ENCODE results near the gene ADAP1. TPM values are rescaled to one million over a fixed set of nuclear protein-coding genes. Genes with fewer than 3 reads are reported as not detected.

ADAP1 gene
- total RNA-seq, 1 experiment from 2014 or later, result 34.0 TPM

GRCh38 chr7:988426-988911 is 34.0 kb upstream of the ADAP1 start:
- H3K79me2 ChIP-seq (ENCODE audit: insufficient read depth, low read length), result no peaks in the 10 kb centered on the region

DNA sequence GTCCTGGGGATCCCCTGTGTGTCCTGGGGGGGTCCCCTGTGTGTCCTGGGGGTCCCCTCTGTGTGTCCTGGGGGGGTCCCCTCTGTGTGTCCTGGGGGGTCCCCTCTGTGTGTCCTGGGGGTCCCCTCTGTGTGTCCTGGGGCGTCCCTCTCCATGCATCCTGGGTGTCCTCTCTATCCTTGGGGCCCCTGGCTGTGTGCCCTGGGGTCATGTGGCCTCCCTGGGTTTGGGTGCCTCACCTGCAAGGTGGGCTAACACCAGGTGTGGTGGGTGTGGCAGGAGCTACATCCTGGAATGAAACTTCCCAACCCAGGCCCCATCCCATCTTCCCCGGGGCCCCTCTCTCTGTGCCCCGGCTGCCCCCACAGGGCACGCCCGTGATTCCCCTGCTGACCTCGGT is 33.4 kb upstream of the ADAP1 start:
- ATAC-seq (no peak), DNase-seq (ENCODE audit: low read depth, low spot score) (no peak)
- Histone ChIP-seq H3K36me3 (ENCODE audit: control insufficient read depth in 1 of 2, insufficient read depth in 2 of 2, low read length in 2 of 2) (no peaks in the 10 kb centered on the region), H3K9me3 (ENCODE audit: control insufficient read depth in 1 of 2, insufficient read depth in 1 of 2, low read depth in 1 of 2, low read length in 2 of 2) (no peaks in the 10 kb centered on the region), H3K4me2 (ENCODE audit: low read length) (peak overlapping the region; percentile 59), H3K27me3 (ENCODE audit: insufficient read depth, low read length) (no peaks in the 10 kb centered on the region), H3K4me1 (ENCODE audit: control insufficient read depth in 1 of 2, insufficient read depth in 2 of 2, low read length in 2 of 2) (peaks cover 2 to 19% of the 10 kb centered on the region in 2 experiments; a peak in 2 of 4 replicates), H3K27ac (ENCODE audit: low read depth, low read length) (no peak overlapping the region; the same call in 1 of the 2 replicates), H3K9ac (ENCODE audit: low read length) (peak overlapping the region; percentile 30; the same call in 1 of the 2 replicates), H4K20me1 (ENCODE audit: insufficient read depth) (no peaks in the 10 kb centered on the region), H3K9me2 (ENCODE audit: insufficient read depth) (no peaks in the 10 kb centered on the region), H3K4me3 (replicated peaks in 1 of 2; ENCODE audit: low read depth in 1 of 2, low read length in 2 of 2) (no peak overlapping the region), H3K79me2 (ENCODE audit: insufficient read depth, low read length) (no peaks in the 10 kb centered on the region), H2AFZ (ENCODE audit: low read depth, low read length, poor library complexity, severe bottlenecking) (no peak overlapping the region)
- RAD21 ChIA-PET (ENCODE audit: low non-redundant PET in 1 of 2, low total read pairs in 2 of 2, uncharacterized antibody in 2 of 2, unreplicated experiment in 2 of 2), result no interaction called here
- CTCF ChIA-PET, result interaction anchor here (1.0 kb wide), 1 partner anchor 78 kb away, joined by 4 read pairs; no protein-coding TSS in a partner anchor
- intact Hi-C loops (cut with micrococcal nuclease), result no loop called here
- no TSS peak for BruUV-seq (replicated peaks)
- POLR2A ChIA-PET, result no interaction called here
- TF ChIP-seq FOSL1 (IDR thresholded peaks at IDR 0.05; ENCODE audit: low read depth) (no peak), ATF3 (IDR thresholded peaks at IDR 0.05) (no peak), SP1 (IDR thresholded peaks at IDR 0.05; ENCODE audit: low read depth) (no peak), ZNF274 (IDR thresholded peaks at IDR 0.05; ENCODE audit: low read depth, low read length) (no peak), EZH2phosphoT487 (IDR thresholded peaks at IDR 0.05; ENCODE audit: borderline replicate concordance) (no peak), EZH2 (IDR thresholded peaks at IDR 0.05) (no peak), CBX3 (IDR thresholded peaks at IDR 0.05; ENCODE audit: low read depth) (no peak), RAD21 (IDR thresholded peaks at IDR 0.05; ENCODE audit: low read depth) (no peak)
- TF ChIP-seq, protein P1, sequence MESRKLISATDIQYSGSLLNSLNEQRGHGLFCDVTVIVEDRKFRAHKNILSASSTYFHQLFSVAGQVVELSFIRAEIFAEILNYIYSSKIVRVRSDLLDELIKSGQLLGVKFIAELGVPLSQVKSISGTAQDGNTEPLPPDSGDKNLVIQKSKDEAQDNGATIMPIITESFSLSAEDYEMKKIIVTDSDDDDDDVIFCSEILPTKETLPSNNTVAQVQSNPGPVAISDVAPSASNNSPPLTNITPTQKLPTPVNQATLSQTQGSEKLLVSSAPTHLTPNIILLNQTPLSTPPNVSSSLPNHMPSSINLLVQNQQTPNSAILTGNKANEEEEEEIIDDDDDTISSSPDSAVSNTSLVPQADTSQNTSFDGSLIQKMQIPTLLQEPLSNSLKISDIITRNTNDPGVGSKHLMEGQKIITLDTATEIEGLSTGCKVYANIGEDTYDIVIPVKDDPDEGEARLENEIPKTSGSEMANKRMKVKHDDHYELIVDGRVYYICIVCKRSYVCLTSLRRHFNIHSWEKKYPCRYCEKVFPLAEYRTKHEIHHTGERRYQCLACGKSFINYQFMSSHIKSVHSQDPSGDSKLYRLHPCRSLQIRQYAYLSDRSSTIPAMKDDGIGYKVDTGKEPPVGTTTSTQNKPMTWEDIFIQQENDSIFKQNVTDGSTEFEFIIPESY (IDR thresholded peaks at IDR 0.05; ENCODE audit: extremely low read depth, insufficient replicate concordance, low read length), result no peak
- TF ChIP-seq, protein P2, sequence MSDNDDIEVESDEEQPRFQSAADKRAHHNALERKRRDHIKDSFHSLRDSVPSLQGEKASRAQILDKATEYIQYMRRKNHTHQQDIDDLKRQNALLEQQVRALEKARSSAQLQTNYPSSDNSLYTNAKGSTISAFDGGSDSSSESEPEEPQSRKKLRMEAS (IDR thresholded peaks at IDR 0.05), result no peak

More at GRCh38 chr7:988426-988911, 34.0 kb upstream of the ADAP1 start:
- RAD21 ChIA-PET (ENCODE audit: low non-redundant PET in 1 of 2, low total read pairs in 2 of 2, uncharacterized antibody in 2 of 2, unreplicated experiment in 2 of 2), result no interaction called here
- TF ChIP-seq ZFX (IDR thresholded peaks at IDR 0.05), result peak; percentile 44; the same call in 1 of the 2 replicates
- TF ChIP-seq EZH2phosphoT487 (IDR thresholded peaks at IDR 0.05; ENCODE audit: borderline replicate concordance), result no peak
- no peak for TF ChIP-seq SP1 (IDR thresholded peaks at IDR 0.05; ENCODE audit: low read depth)
- TF ChIP-seq ELF1 (IDR thresholded peaks at IDR 0.05; ENCODE audit: borderline replicate concordance, low read depth), result no peak
- TF ChIP-seq FOSL1 (IDR thresholded peaks at IDR 0.05; ENCODE audit: low read depth), result no peak
- H3K27ac ChIP-seq (ENCODE audit: low read depth, low read length), result no peak overlapping the region; the same call in 1 of the 2 replicates
- H3K9me2 ChIP-seq (ENCODE audit: insufficient read depth), result no peaks in the 10 kb centered on the region
- H3K4me3 ChIP-seq (replicated peaks in 1 of 2; ENCODE audit: low read depth in 1 of 2, low read length in 2 of 2), result peak overlapping the region; percentile 20; a peak in 2 of 4 replicates
- no peaks in the 10 kb centered on the region for H3K9me3 ChIP-seq (ENCODE audit: control insufficient read depth in 1 of 2, insufficient read depth in 1 of 2, low read depth in 1 of 2, low read length in 2 of 2)
- intact Hi-C loops (cut with micrococcal nuclease), result no loop called here
- CTCF ChIA-PET, result interaction anchor here (1.0 kb wide), 1 partner anchor 77 kb away, joined by 4 read pairs; no protein-coding TSS in a partner anchor
- DNase-seq (ENCODE audit: low read depth, low spot score) (no peak), ATAC-seq (peak; percentile 30)
- no peaks in the 10 kb centered on the region for H3K36me3 ChIP-seq (ENCODE audit: control insufficient read depth in 1 of 2, insufficient read depth in 2 of 2, low read length in 2 of 2)
- BruUV-seq (replicated peaks), result no TSS peak
- peak overlapping the region; percentile 30 for H3K9ac ChIP-seq (ENCODE audit: low read length)
- no peak overlapping the region for H2AFZ ChIP-seq (ENCODE audit: low read depth, low read length, poor library complexity, severe bottlenecking)
- H3K27me3 ChIP-seq (ENCODE audit: insufficient read depth, low read length), result no peaks in the 10 kb centered on the region
- POLR2A ChIA-PET, result no interaction called here
- H3K4me2 ChIP-seq (ENCODE audit: low read length), result peak overlapping the region; percentile 59
- H4K20me1 ChIP-seq (ENCODE audit: insufficient read depth), result no peaks in the 10 kb centered on the region
- H3K4me1 ChIP-seq (ENCODE audit: control insufficient read depth in 1 of 2, insufficient read depth in 2 of 2, low read length in 2 of 2), result peaks cover 2 to 24% of the 10 kb centered on the region in 2 experiments; a peak in 2 of 4 replicates
